ENCODE measurements around the gene ECSIT. TPM values are rescaled to one million over a fixed set of nuclear protein-coding genes. Genes with fewer than 3 reads are reported as not detected.

ECSIT gene
- total RNA-seq, 4 donors from 2014 or later, result 82.9 to 199 (median 129) TPM

- TF ChIP-seq POLR2A (IDR thresholded peaks at IDR 0.05) (no peak), CTCF (IDR thresholded peaks at IDR 0.05 in 4 of 5, conservative IDR thresholded peaks at IDR 0.05 in 1 of 5) (no peak)
- H3K4me3 ChIP-seq, result no peak overlapping the region
- H3K36me3 ChIP-seq, result peaks cover 0 to 3% of the 10 kb centered on the region in 2 donors
- intact Hi-C loops (cut with DNase I; ENCODE audit: low total_unique reads) (no loop called here), in situ Hi-C loops (cut with MboI; ENCODE audit: low sequenced_read_pairs in 4 of 4) (no loop called here)
- peaks cover 14 to 25% (median 22%) of the 10 kb centered on the region in 3 donors for H3K27me3 ChIP-seq
- no peak overlapping the region for H3K27ac ChIP-seq
- peaks cover 6 to 12% of the 10 kb centered on the region in 2 donors for H3K4me1 ChIP-seq
- ATAC-seq (no peak), DNase-seq (no peak)
- H3K9me3 ChIP-seq, result no peaks in the 10 kb centered on the region
These were observed 42.1 kb downstream of the ECSIT start for GRCh38 chr19:11486661-11487503.

GRCh38 chr19:11485245-11485837 is 43.6 kb downstream of the ECSIT start:
- ATAC-seq (no peak), DNase-seq (no peak)
- Histone ChIP-seq H3K9me3 (no peaks in the 10 kb centered on the region), H3K27me3 (peaks cover 27 to 41% (median 37%) of the 10 kb centered on the region in 3 donors), H3K4me3 (no peak overlapping the region), H3K36me3 (peaks cover 0 to 3% of the 10 kb centered on the region in 2 donors), H3K27ac (no peak overlapping the region), H3K4me1 (peaks cover 6 to 12% of the 10 kb centered on the region in 2 donors)
- intact Hi-C loops (cut with DNase I; ENCODE audit: low total_unique reads) (no loop called here), in situ Hi-C loops (cut with MboI; ENCODE audit: low sequenced_read_pairs in 4 of 4) (no loop called here)
- TF ChIP-seq POLR2A (IDR thresholded peaks at IDR 0.05) (no peak), CTCF (IDR thresholded peaks at IDR 0.05 in 4 of 5, conservative IDR thresholded peaks at IDR 0.05 in 1 of 5) (no peak)

GRCh38 chr19:11483366-11484111 is 45.4 kb downstream of the ECSIT start:
- in situ Hi-C loops (cut with MboI; ENCODE audit: low sequenced_read_pairs in 4 of 4) (no loop called here), intact Hi-C loops (cut with DNase I; ENCODE audit: low total_unique reads) (loop anchor here (2.0 kb wide), 2 partner anchors 103 to 191 kb away; no protein-coding TSS in a partner anchor)
- ATAC-seq (no peak), DNase-seq (no peak)
- Histone ChIP-seq H3K27me3 (peaks cover 35 to 59% (median 43%) of the 10 kb centered on the region in 3 donors), H3K9me3 (no peaks in the 10 kb centered on the region), H3K4me3 (no peak overlapping the region), H3K4me1 (peaks cover 6 to 12% of the 10 kb centered on the region in 2 donors), H3K36me3 (peaks cover 0 to 3% of the 10 kb centered on the region in 2 donors), H3K27ac (no peak overlapping the region)
- no peak for TF ChIP-seq POLR2A (IDR thresholded peaks at IDR 0.05)
- TF ChIP-seq CTCF (IDR thresholded peaks at IDR 0.05 in 4 of 5, conservative IDR thresholded peaks at IDR 0.05 in 1 of 5), result no peak

GRCh38 chr19:11482384-11483050 is 46.4 kb downstream of the ECSIT start:
- TF ChIP-seq POLR2A (IDR thresholded peaks at IDR 0.05) (no peak), CTCF (IDR thresholded peaks at IDR 0.05 in 4 of 5, conservative IDR thresholded peaks at IDR 0.05 in 1 of 5) (peak; percentile 72 to 96 (median 93))
- intact Hi-C loops (cut with DNase I; ENCODE audit: low total_unique reads), result loop anchor here (2.0 kb wide), 2 partner anchors 102 to 190 kb away; no protein-coding TSS in a partner anchor
- ATAC-seq (peak; percentile 84 to 85), DNase-seq (peak; percentile 53 to 54)
- H3K4me3 ChIP-seq, result peak overlapping the region; percentile 23 to 51 (median 45)
- H3K27me3 ChIP-seq, result peaks cover 35 to 64% (median 43%) of the 10 kb centered on the region in 3 donors
- in situ Hi-C loops (cut with MboI; ENCODE audit: low sequenced_read_pairs in 4 of 4), result no loop called here
- H3K9me3 ChIP-seq, result no peaks in the 10 kb centered on the region
- H3K4me1 ChIP-seq, result peaks cover 6 to 12% of the 10 kb centered on the region in 2 donors
- H3K36me3 ChIP-seq, result peaks cover 0 to 3% of the 10 kb centered on the region in 2 donors
- H3K27ac ChIP-seq, result peak overlapping the region in 1 of 4 donors; percentile 2
